Measurements from ENCODE around the gene ISG15. TPM values are rescaled to one million over a fixed set of nuclear protein-coding genes. Genes with fewer than 3 reads are reported as not detected.

ISG15 gene
- total and polyA plus RNA-seq, 4 donors, result 12.7 to 234 (median 131) TPM

DNA sequence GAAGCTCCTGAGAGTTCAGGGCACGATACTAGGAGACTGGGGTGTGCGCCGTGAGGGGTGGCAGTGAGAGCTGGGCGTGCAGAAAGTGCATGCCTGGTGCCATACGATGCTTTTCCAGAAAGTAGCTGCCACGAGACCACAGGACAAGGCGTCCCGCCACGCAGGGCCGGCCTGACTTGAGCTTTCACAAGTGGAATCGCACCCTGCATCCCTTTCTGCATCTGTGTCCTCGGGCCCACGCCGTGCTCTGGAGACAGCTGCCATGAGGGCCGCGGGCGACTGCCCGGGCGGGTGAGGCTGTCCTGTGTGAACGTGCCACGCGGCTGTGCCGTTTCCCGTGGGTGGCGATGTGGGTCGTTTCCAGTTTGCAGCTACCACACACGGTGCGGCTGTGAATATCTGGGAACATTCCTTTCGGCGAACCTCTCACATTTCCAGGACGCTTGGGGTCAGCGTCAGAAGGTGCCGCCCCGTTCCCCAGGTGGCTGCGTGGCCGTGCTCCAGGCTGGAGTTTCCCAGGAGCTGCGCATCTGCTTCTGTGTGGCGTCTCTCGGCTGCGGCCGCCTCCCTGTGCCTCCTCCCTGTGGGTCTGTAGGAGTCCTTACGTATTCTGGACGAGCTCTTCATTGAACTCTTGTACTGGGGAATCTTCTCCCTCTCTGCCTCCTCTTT, 30.4 kb upstream of the ISG15 start:
- no peak for ATAC-seq (ENCODE audit: insufficient read depth, low FRiP score)
- H3K36me3 ChIP-seq (ENCODE audit: control insufficient read depth in 4 of 4, insufficient read depth in 4 of 4, low read length in 4 of 4), result no peaks in the 10 kb centered on the region
- no peak overlapping the region for H3K4me3 ChIP-seq
- no peak for DNase-seq
- no peaks in the 10 kb centered on the region for H3K4me1 ChIP-seq (ENCODE audit: control insufficient read depth in 5 of 5, insufficient read depth in 5 of 5, low read length in 5 of 5)
- H3K9ac ChIP-seq (ENCODE audit: insufficient read depth in 1 of 2, low read length in 2 of 2), result no peak overlapping the region
- peaks cover 4 to 26% (median 5%) of the 10 kb centered on the region in 3 donors for H3K27me3 ChIP-seq (ENCODE audit: control insufficient read depth in 3 of 3, insufficient read depth in 3 of 3, low read length in 2 of 3)
- peaks cover 0 to 2% (median 0%) of the 10 kb centered on the region in 4 donors for H3K9me3 ChIP-seq (ENCODE audit: control insufficient read depth in 4 of 4, insufficient read depth in 3 of 4, low read length in 3 of 4)
- TF ChIP-seq, protein P1, sequence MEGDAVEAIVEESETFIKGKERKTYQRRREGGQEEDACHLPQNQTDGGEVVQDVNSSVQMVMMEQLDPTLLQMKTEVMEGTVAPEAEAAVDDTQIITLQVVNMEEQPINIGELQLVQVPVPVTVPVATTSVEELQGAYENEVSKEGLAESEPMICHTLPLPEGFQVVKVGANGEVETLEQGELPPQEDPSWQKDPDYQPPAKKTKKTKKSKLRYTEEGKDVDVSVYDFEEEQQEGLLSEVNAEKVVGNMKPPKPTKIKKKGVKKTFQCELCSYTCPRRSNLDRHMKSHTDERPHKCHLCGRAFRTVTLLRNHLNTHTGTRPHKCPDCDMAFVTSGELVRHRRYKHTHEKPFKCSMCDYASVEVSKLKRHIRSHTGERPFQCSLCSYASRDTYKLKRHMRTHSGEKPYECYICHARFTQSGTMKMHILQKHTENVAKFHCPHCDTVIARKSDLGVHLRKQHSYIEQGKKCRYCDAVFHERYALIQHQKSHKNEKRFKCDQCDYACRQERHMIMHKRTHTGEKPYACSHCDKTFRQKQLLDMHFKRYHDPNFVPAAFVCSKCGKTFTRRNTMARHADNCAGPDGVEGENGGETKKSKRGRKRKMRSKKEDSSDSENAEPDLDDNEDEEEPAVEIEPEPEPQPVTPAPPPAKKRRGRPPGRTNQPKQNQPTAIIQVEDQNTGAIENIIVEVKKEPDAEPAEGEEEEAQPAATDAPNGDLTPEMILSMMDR (IDR thresholded peaks at IDR 0.05; ENCODE audit: control extremely low read depth, extremely low read depth), result no peak
- WGBS, 2 donors, result 77 to 82% methylated on average over 43 of the region's 43 CpGs
- H3K27ac ChIP-seq (ENCODE audit: low read depth in 1 of 2, low read length in 1 of 2), result peak overlapping the region in 1 of 2 donors; percentile 94

DNA sequence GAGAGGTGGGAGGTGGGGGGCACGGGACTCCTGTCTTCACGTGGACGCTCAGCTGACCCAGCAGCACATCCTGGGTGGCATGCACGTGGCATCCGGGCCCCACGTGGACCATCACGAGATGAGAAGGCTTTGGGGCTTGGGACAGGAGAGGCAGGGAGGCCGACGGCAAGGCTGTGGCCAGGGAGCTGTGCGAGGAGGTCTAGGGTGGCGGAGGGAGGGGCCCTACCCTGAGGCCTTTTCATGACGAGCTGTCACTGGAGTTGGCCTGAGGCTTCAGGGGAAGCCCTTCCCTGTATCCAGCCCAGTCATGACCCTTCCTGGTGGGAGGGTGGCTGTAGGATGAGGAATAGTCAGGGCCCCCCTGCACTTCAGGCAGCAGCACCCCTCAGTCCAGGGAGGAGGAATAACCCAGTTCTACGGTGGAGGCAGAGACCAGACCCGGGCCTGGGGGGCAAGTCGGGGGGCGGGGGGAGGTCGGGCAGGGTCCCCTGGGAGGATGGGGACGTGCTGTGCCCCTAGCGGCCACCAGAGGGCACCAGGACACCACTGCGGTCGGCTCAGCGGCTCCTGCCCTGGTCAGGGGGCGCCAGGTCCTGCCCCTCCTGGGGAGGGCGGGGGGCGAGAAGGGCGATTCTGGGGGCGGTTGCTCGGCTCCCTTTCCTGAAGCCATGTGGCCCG, 29.4 kb upstream of the ISG15 start:
- Histone ChIP-seq H3K4me1 (ENCODE audit: control insufficient read depth in 5 of 5, insufficient read depth in 5 of 5, low read length in 5 of 5) (no peaks in the 10 kb centered on the region), H3K9me3 (ENCODE audit: control insufficient read depth in 4 of 4, insufficient read depth in 3 of 4, low read length in 3 of 4) (peaks cover 0 to 2% (median 0%) of the 10 kb centered on the region in 4 donors), H3K36me3 (ENCODE audit: control insufficient read depth in 4 of 4, insufficient read depth in 4 of 4, low read length in 4 of 4) (no peaks in the 10 kb centered on the region), H3K4me3 (no peak overlapping the region), H3K27me3 (ENCODE audit: control insufficient read depth in 3 of 3, insufficient read depth in 3 of 3, low read length in 2 of 3) (peaks cover 4 to 26% (median 5%) of the 10 kb centered on the region in 3 donors), H3K9ac (ENCODE audit: insufficient read depth in 1 of 2, low read length in 2 of 2) (no peak overlapping the region), H3K27ac (ENCODE audit: low read depth in 1 of 2, low read length in 1 of 2) (no peak overlapping the region)
- TF ChIP-seq, protein P1 (IDR thresholded peaks at IDR 0.05; ENCODE audit: control extremely low read depth, extremely low read depth), result peak; percentile 38
- 17 to 18% methylated on average over 25 to 29 of the region's 29 CpGs for WGBS, 2 donors
- DNase-seq, result peak in 2 of 3 donors; percentile 24 to 63
- ATAC-seq (ENCODE audit: insufficient read depth, low FRiP score), result no peak

DNA sequence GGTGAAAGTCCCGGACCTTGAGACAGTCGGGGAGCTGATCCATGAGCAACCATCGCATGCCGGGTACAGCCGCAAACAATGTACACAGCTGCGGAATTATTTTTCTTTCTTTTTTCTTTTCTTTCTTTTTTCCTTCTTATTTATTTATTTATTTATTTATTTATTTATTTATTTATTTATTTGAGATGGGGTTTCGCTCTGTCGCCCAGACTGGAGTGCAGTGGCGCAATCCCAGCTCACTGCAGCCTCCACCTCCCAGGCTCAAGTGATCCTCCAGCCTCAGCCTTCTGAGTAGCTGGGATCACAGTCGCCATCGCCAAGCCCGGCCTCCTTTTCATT, 28.9 kb upstream of the ISG15 start:
- Histone ChIP-seq H3K27me3 (ENCODE audit: control insufficient read depth in 3 of 3, insufficient read depth in 3 of 3, low read length in 2 of 3) (peaks cover 4 to 26% (median 5%) of the 10 kb centered on the region in 3 donors), H3K4me3 (no peak overlapping the region), H3K9ac (ENCODE audit: insufficient read depth in 1 of 2, low read length in 2 of 2) (no peak overlapping the region), H3K9me3 (ENCODE audit: control insufficient read depth in 4 of 4, insufficient read depth in 3 of 4, low read length in 3 of 4) (peaks cover 0 to 2% (median 0%) of the 10 kb centered on the region in 4 donors), H3K4me1 (ENCODE audit: control insufficient read depth in 5 of 5, insufficient read depth in 5 of 5, low read length in 5 of 5) (no peaks in the 10 kb centered on the region), H3K36me3 (ENCODE audit: control insufficient read depth in 4 of 4, insufficient read depth in 4 of 4, low read length in 4 of 4) (no peaks in the 10 kb centered on the region), H3K27ac (ENCODE audit: low read depth in 1 of 2, low read length in 1 of 2) (no peak overlapping the region)
- TF ChIP-seq, protein P1 (IDR thresholded peaks at IDR 0.05; ENCODE audit: control extremely low read depth, extremely low read depth), result no peak
- ATAC-seq (ENCODE audit: insufficient read depth, low FRiP score) (no peak), DNase-seq (no peak)
- 60 to 66% methylated on average over 12 of the region's 12 CpGs for WGBS, 2 donors
